ENCODE results near the gene DSCAM.
A peak's percentile ranks its signal among the peaks of the same experiment; 100 is the strongest.

DSCAM gene

GRCh38 chr21:40540216-40540615 is 306.7 kb downstream of the DSCAM start:
- TF ChIP-seq CTCF (conservative IDR thresholded peaks at IDR 0.05; ENCODE audit: low read length): no peak
- DNase-seq (ENCODE audit: low read depth): no peak
- no peak overlapping the region for H3K4me3 ChIP-seq (ENCODE audit: low read length)

GRCh38 chr21:40534886-40535285 is 312.1 kb downstream of the DSCAM start:
- DNase-seq (ENCODE audit: low read depth): no peak
- TF ChIP-seq CTCF (conservative IDR thresholded peaks at IDR 0.05; ENCODE audit: low read length): no peak

GRCh38 chr21:40531431-40532110 is 315.4 kb downstream of the DSCAM start:
- no peak for TF ChIP-seq CTCF (conservative IDR thresholded peaks at IDR 0.05; ENCODE audit: low read length)
- H3K4me3 ChIP-seq (ENCODE audit: low read length): no peak overlapping the region
- no peak for DNase-seq (ENCODE audit: low read depth)

More at GRCh38 chr21:40534886-40535285, 312.1 kb downstream of the DSCAM start:
- no peak overlapping the region for H3K4me3 ChIP-seq (ENCODE audit: low read length)

- H3K4me3 ChIP-seq (ENCODE audit: low read length): no peak overlapping the region
- no peak for DNase-seq (ENCODE audit: low read depth)
- no peak for TF ChIP-seq CTCF (conservative IDR thresholded peaks at IDR 0.05; ENCODE audit: low read length)
Observed at GRCh38 chr21:40531016-40531415, 315.9 kb downstream of the DSCAM start.

- DNase-seq (ENCODE audit: low read depth): no peak
Observed at GRCh38 chr21:40517646-40518045, 329.3 kb downstream of the DSCAM start.

GRCh38 chr21:40516335-40516734 is 330.6 kb downstream of the DSCAM start:
- no peak overlapping the region for H3K4me3 ChIP-seq (ENCODE audit: low read length)
- no peak for TF ChIP-seq CTCF (conservative IDR thresholded peaks at IDR 0.05; ENCODE audit: low read length)
- DNase-seq (ENCODE audit: low read depth): no peak

More at GRCh38 chr21:40517646-40518045, 329.3 kb downstream of the DSCAM start:
- no peak overlapping the region for H3K4me3 ChIP-seq (ENCODE audit: low read length)
- no peak for TF ChIP-seq CTCF (conservative IDR thresholded peaks at IDR 0.05; ENCODE audit: low read length)

GRCh38 chr21:40512590-40512989 is 334.4 kb downstream of the DSCAM start:
- TF ChIP-seq CTCF (conservative IDR thresholded peaks at IDR 0.05; ENCODE audit: low read length): peak; percentile 20; the same call in 1 of the 2 replicates
- DNase-seq (ENCODE audit: low read depth): no peak
- H3K4me3 ChIP-seq (ENCODE audit: low read length): no peak overlapping the region

Measured in AG10803 (cell line).